SK-N-SH (cell line): ENCODE measurements around the gene ASPDH. TPM values are rescaled to one million over a fixed set of nuclear protein-coding genes. Genes with fewer than 3 reads are reported as not detected.

Experiments
- CTCF ChIA-PET: fragments of 300-600, 350-600 bp; formaldehyde crosslinking; extraction: SDS; loops from one replicate; lab custom pipeline; 2021; lab: Yijun Ruan, JAX
- POLR2A ChIA-PET: fragments of 350-600 bp; sonication (Branson Sonifier 250); formaldehyde crosslinking; extraction: SDS; loops from one replicate; lab custom pipeline; 2020; ENCODE audit warnings: antibody characterized with exemption, inconsistent platforms; lab: Yijun Ruan, JAX
- DNase-seq: peaks from one replicate; pipeline ENCODE4 v3.0.0; 2012
- H2AFZ ChIP-seq: fragments of 200-600 bp; sonication (generic); 2 replicates; pipeline ENCODE4 v1.8.1; 2016; ENCODE audit warnings: antibody characterized with exemption, mild to moderate bottlenecking, low read depth
- H3F3A ChIP-seq: fragments of 200-600 bp; sonication (generic); replicated peaks from 2 replicates; pipeline ENCODE3; 2016; ENCODE audit warnings: antibody characterized with exemption, mild to moderate bottlenecking; ENCODE audit not compliant: insufficient read depth
- H3K27ac ChIP-seq, 2 experiments: fragments of 200-500 bp in 1 of 2; fragments of 200-600 bp in 1 of 2; sonication (Bioruptor generic) in 1 of 2; sonication (generic), shearing (Covaris generic) in 1 of 2; 2 replicates each; pipeline versions ENCODE4 v1.5.1 to v1.6.1; 2014 to 2016; ENCODE audit warnings: low read depth in 2 of 2, inconsistent platforms in 1 of 2, low read length in 1 of 2, mild to moderate bottlenecking in 1 of 2, mixed read lengths in 1 of 2
- H3K27me3 ChIP-seq: fragments of 200-600 bp; sonication (generic), shearing (Covaris generic); 2 replicates; pipeline ENCODE4 v1.6.1; 2016; ENCODE audit warnings: mixed run types; ENCODE audit not compliant: insufficient read depth
- H3K36me3 ChIP-seq, 2 experiments: fragments of 200-500 bp in 1 of 2; fragments of 200-600 bp in 1 of 2; sonication (Bioruptor generic) in 1 of 2; sonication (generic) in 1 of 2; replicated peaks in 1 of 2; 2 replicates each; pipeline versions ENCODE3 to v1.5.1; 2014 to 2016; ENCODE audit warnings: low read length in 1 of 2, mild to moderate bottlenecking in 1 of 2; ENCODE audit not compliant: insufficient read depth in 2 of 2, control insufficient read depth in 1 of 2
- H3K4me1 ChIP-seq, 2 experiments: fragments of 200-500 bp in 1 of 2; fragments of 200-600 bp in 1 of 2; sonication (Bioruptor generic) in 1 of 2; sonication (generic), shearing (Covaris generic) in 1 of 2; 2 replicates each; pipeline versions ENCODE4 v1.5.1 to v1.6.1; 2014 to 2016; ENCODE audit warnings: low read depth in 1 of 2, low read length in 1 of 2, mixed run types in 1 of 2; ENCODE audit not compliant: insufficient read depth in 2 of 2, control insufficient read depth in 1 of 2
- H3K4me2 ChIP-seq: fragments of 200-600 bp; sonication (generic), shearing (Covaris generic); 2 replicates; pipeline ENCODE4 v1.6.1; 2017; ENCODE audit warnings: mixed run types
- H3K4me3 ChIP-seq, 2 experiments: fragments of 200-500 bp in 1 of 2; fragments of 200-600 bp in 1 of 2; sonication (Bioruptor generic) in 1 of 2; sonication (generic), shearing (Covaris generic) in 1 of 2; 2 replicates each; pipeline versions ENCODE4 v1.5.1 to v1.8.1; 2014 to 2016; ENCODE audit warnings: low read depth in 2 of 2, inconsistent platforms in 1 of 2, low read length in 1 of 2, mild to moderate bottlenecking in 1 of 2, mixed read lengths in 1 of 2, moderate library complexity in 1 of 2
- H3K79me2 ChIP-seq: fragments of 200-600 bp; sonication (generic); 2 replicates; pipeline ENCODE4 v1.8.1; 2017; ENCODE audit warnings: mild to moderate bottlenecking; ENCODE audit not compliant: insufficient read depth
- H3K9ac ChIP-seq: fragments of 200-600 bp; sonication (generic); 2 replicates; pipeline ENCODE4 v1.6.1; 2017; ENCODE audit warnings: mixed run types
- H3K9me2 ChIP-seq: fragments of 200-600 bp; sonication (generic); 2 replicates; pipeline ENCODE4 v1.6.1; 2017; ENCODE audit warnings: mixed run types
- H3K9me3 ChIP-seq: fragments of 200-600 bp; sonication (generic); 2 replicates; pipeline ENCODE4 v1.6.1; 2017; ENCODE audit warnings: mixed run types, mild to moderate bottlenecking, moderate library complexity
- H4K20me1 ChIP-seq: fragments of 200-600 bp; sonication (generic); 2 replicates; pipeline ENCODE4 v1.6.1; 2017; ENCODE audit warnings: mild to moderate bottlenecking, mixed run types; ENCODE audit not compliant: insufficient read depth
- EP300 ChIP-seq, 2 experiments: IDR thresholded peaks; 2 replicates each; pipeline versions ENCODE4 v1.4.0 to v1.6.1; 2012; ENCODE audit warnings: borderline replicate concordance in 1 of 2, low read depth in 1 of 2, low read length in 1 of 2
- EZH2phosphoT487 ChIP-seq: fragments of 200-600 bp; sonication (generic); IDR thresholded peaks from 2 replicates; pipeline ENCODE4 v1.6.1; 2017; ENCODE audit warnings: low read depth, mixed run types, mild to moderate bottlenecking, antibody characterized with exemption, moderate library complexity, borderline replicate concordance
- FOSL2 ChIP-seq: IDR thresholded peaks from 2 replicates; pipeline ENCODE4 v1.4.0; 2012; ENCODE audit warnings: low read depth, mild to moderate bottlenecking, moderate library complexity, borderline replicate concordance
- FOXM1 ChIP-seq: IDR thresholded peaks from 2 replicates; pipeline ENCODE4 v1.4.0; 2012; ENCODE audit warnings: low read depth, mild to moderate bottlenecking
- GABPA ChIP-seq: IDR thresholded peaks from 2 replicates; pipeline ENCODE4 v1.4.0; 2012; ENCODE audit warnings: low read depth, mild to moderate bottlenecking
- GATA2 ChIP-seq: sonication (generic); formaldehyde crosslinking; IDR thresholded peaks from 2 replicates; pipeline ENCODE4 v1.5.0; 2020; ENCODE audit warnings: mild to moderate bottlenecking, missing genetic modification reagents
- JUND ChIP-seq: IDR thresholded peaks from 2 replicates; pipeline ENCODE4 v1.4.0; 2012
- MEF2A ChIP-seq: IDR thresholded peaks from 2 replicates; pipeline ENCODE4 v1.4.0; 2012; ENCODE audit warnings: low read depth, borderline replicate concordance
- RCOR1 ChIP-seq: fragments of 150-350 bp; IDR thresholded peaks from 2 replicates; pipeline ENCODE4 v1.6.1; 2017; ENCODE audit warnings: antibody characterized with exemption, low read length
- RXRA ChIP-seq: IDR thresholded peaks from 2 replicates; pipeline ENCODE4 v1.4.0; 2012; ENCODE audit warnings: low read depth, mild to moderate bottlenecking, borderline replicate concordance
- SIN3A ChIP-seq: IDR thresholded peaks from 2 replicates; pipeline ENCODE4 v1.6.1; 2012; ENCODE audit warnings: low read depth, mild to moderate bottlenecking, low read length, moderate library complexity, borderline replicate concordance
- TAF1 ChIP-seq: IDR thresholded peaks from 2 replicates; pipeline ENCODE4 v1.6.1; 2012; ENCODE audit warnings: low read depth, mild to moderate bottlenecking, low read length, moderate library complexity, borderline replicate concordance
- TCF12 ChIP-seq: IDR thresholded peaks from 2 replicates; pipeline ENCODE4 v1.4.0; 2012
- whole genome bisulfite sequencing: methylation state at CpG from one replicate; pipeline ENCODE4 v1.1.6; 2017; ENCODE audit warnings: low lambda C conversion rate; 5-methylcytosine and 5-hydroxymethylcytosine counted together
- polyA plus RNA-seq, 3 experiments: library from polyadenylated mRNA; depleted of rRNA; stranded (reverse); fragments of >200 nt; gene quantifications; 2 replicates each; pipeline ENCODE4 v1.2.3, GENCODE V29; 2012
- TF ChIP-seq, protein P1 (sequence below): IDR thresholded peaks from 2 replicates; pipeline ENCODE4 v1.4.0; 2012; ENCODE audit warnings: low read depth

ASPDH gene
- polyA plus RNA-seq, 1 of the 3 experiments (the other 2 are of a cell fraction): 0.07 TPM

DNA sequence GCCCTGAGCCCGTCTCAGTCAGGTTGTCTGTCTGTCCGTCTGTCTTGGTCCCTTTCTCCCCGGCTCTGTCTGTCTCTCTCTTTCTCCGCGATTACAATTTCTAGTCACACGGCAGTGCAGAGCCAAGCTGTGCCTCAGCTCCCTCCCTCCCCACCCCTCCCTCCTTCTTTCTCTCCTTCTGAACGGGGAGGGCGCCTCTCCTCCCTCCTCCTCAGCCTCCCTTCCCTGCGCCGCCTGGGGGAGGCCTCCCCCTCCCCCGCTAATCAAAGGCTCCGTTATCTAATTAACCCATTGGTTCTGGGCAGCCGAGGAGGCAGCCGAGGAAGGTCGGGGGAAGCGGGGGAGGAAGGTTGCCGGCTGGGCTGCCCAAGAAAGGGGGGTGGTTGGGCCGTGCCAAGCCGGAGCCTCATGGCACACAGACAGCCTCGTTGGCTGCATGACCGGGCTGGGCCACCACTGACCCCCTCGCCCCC lies 38.0 kb upstream of the ASPDH start:
- Histone ChIP-seq H3K9me3 (no peaks in the 10 kb centered on the region), H3K4me1 (peaks cover 0 to 27% of the 10 kb centered on the region in 2 experiments; a peak in 1 of 4 replicates)
- peak; percentile 70 for DNase-seq
- TF ChIP-seq SIN3A (no peak), RCOR1 (no peak), GABPA (no peak), TAF1 (no peak), GATA2 (CRISPR knock-in tag) (no peak), FOXM1 (no peak), FOSL2 (no peak), TCF12 (no peak), RXRA (no peak)
- TF ChIP-seq, protein P1, sequence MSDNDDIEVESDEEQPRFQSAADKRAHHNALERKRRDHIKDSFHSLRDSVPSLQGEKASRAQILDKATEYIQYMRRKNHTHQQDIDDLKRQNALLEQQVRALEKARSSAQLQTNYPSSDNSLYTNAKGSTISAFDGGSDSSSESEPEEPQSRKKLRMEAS: no peak
- TF ChIP-seq, all 33 proteins: peak for 0
- Histone ChIP-seq H3K27me3 (no peaks in the 10 kb centered on the region), H3K36me3 (no peaks in the 10 kb centered on the region), H3K9me2 (no peaks in the 10 kb centered on the region), H2AFZ (no peak overlapping the region), H4K20me1 (peaks cover 11% of the 10 kb centered on the region; the same call in 1 of the 2 replicates), H3K4me2 (peak overlapping the region; percentile 52; the same call in 1 of the 2 replicates), H3F3A (no peaks in the 10 kb centered on the region), H3K79me2 (no peaks in the 10 kb centered on the region), H3K4me3 (no peak overlapping the region), H3K9ac (no peak overlapping the region), H3K27ac (no peak overlapping the region; a peak in 1 of 4 replicates)
- WGBS: 12% methylated on average over 21 of the region's 22 CpGs
- POLR2A ChIA-PET: interaction anchor here (0.6 kb wide), 1 partner anchor 229 kb away, joined by 3 read pairs; no protein-coding TSS in a partner anchor
- CTCF ChIA-PET: interaction anchor here (0.9 kb wide), 1 partner anchor 14 kb away, joined by 4 read pairs; no protein-coding TSS in a partner anchor

DNA sequence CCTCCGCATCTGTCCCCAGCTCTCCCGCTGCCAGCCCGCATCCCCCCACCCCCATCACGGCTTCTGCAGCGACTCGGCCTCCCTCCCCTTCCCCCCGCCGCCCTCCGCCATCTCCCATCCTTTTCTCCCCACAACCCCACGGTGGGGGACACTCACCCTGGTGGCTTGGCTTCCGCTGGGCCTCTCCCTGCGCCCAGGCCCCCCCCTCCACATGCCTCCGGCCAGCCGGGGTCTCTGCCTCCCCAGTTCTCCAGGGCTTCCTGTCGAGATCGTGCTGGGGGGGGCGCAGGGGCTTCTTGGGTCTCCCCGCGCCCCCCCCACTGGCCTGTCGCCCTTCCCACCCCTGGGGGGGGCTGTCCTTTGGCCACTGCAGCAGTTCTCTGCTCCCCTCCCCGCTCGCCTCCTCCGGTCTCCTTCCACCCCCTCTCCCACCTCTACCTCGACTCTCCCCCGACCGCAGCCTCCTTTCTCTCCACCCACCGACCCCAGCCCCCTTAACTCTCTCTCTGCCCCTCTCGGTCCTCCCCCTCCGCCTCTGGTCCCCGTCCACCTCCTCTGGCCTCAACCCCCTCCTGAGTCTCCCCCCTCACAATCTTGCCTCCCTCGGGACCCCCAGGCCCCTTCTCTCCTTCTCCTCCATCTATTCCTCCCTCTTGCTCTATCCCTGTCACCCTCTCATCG lies 37.5 kb upstream of the ASPDH start:
- H3K4me1 ChIP-seq: peaks cover 0 to 26% of the 10 kb centered on the region in 2 experiments; a peak in 1 of 4 replicates
- peaks cover 11% of the 10 kb centered on the region; the same call in 1 of the 2 replicates for H4K20me1 ChIP-seq
- H3F3A ChIP-seq: no peaks in the 10 kb centered on the region
- H3K9me3 ChIP-seq: no peaks in the 10 kb centered on the region
- H3K27me3 ChIP-seq: no peaks in the 10 kb centered on the region
- H3K9me2 ChIP-seq: no peaks in the 10 kb centered on the region
- H3K9ac ChIP-seq: no peak overlapping the region
- no peaks in the 10 kb centered on the region for H3K36me3 ChIP-seq
- POLR2A ChIA-PET: no interaction called here
- no peak overlapping the region for H3K27ac ChIP-seq
- TF ChIP-seq EZH2phosphoT487 (no peak), EP300 (IDR thresholded peaks at IDR 0.05; ENCODE audit: borderline replicate concordance in 1 of 2, low read depth in 1 of 2, low read length in 1 of 2) (no peak), JUND (no peak), MEF2A (no peak)
- TF ChIP-seq, all 33 proteins: peak for 0
- no peaks in the 10 kb centered on the region for H3K79me2 ChIP-seq
- peak; percentile 59 for DNase-seq
- H2AFZ ChIP-seq: no peak overlapping the region
- CTCF ChIA-PET: interaction anchor here (0.9 kb wide), 1 partner anchor 14 kb away, joined by 4 read pairs; no protein-coding TSS in a partner anchor
- H3K4me2 ChIP-seq: no peak overlapping the region
- H3K4me3 ChIP-seq: no peak overlapping the region
- WGBS: 82% methylated on average over 32 of the region's 32 CpGs
